ENCODE results near the gene FNDC3B. TPM values are rescaled to one million over a fixed set of nuclear protein-coding genes. Genes with fewer than 3 reads are reported as not detected.

Gene FNDC3B
- total RNA-seq, 2 experiments from 2014 or later, result 10.6 to 12.0 TPM

DNA sequence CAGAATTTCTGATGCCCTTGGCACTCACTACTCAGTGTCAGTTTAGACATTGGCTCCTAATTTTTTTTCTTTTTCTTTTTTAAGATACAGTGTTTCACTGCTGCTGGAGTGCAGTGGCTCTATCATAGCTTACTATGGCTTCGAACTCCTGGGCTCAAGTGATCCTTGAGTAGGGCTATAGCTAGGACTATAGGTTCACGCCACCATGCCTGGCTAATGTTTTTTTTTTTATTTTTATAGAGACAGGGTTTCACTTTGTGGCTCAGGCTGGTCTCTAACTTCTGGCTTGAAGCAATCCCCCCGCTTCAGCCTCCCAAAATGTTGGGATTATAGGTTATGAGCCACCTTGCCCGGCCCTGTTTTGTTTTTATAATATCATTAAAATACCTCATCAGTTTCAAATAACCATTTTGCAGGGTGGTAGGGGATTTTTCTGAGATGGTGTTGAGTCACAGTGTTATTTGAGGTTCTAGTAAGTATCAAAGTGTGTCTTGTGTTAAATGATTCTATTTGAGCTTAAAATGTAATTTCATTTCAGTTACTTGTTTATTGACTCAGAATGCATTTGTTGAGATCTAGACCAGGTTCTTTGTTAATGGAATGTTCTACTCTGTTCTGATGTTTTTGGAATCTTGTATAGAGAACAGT lies 7.0 kb downstream of the FNDC3B start:
- peaks cover 11% of the 10 kb centered on the region for H3K36me3 Mint-ChIP-seq (ENCODE audit: low read depth)
- H3K27me3 Mint-ChIP-seq, result no peaks in the 10 kb centered on the region
- DNase-seq (no peak), ATAC-seq (peak; percentile 82)
- CTCF ChIA-PET, result interaction anchor here (0.7 to 2.5 kb wide), 4 partner anchors 11 to 286 kb away, joined by 3 to 8 read pairs (median 6); no protein-coding TSS in a partner anchor
- TF ChIP-seq, protein P1, sequence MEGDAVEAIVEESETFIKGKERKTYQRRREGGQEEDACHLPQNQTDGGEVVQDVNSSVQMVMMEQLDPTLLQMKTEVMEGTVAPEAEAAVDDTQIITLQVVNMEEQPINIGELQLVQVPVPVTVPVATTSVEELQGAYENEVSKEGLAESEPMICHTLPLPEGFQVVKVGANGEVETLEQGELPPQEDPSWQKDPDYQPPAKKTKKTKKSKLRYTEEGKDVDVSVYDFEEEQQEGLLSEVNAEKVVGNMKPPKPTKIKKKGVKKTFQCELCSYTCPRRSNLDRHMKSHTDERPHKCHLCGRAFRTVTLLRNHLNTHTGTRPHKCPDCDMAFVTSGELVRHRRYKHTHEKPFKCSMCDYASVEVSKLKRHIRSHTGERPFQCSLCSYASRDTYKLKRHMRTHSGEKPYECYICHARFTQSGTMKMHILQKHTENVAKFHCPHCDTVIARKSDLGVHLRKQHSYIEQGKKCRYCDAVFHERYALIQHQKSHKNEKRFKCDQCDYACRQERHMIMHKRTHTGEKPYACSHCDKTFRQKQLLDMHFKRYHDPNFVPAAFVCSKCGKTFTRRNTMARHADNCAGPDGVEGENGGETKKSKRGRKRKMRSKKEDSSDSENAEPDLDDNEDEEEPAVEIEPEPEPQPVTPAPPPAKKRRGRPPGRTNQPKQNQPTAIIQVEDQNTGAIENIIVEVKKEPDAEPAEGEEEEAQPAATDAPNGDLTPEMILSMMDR (IDR thresholded peaks at IDR 0.05), result no peak
- H3K4me1 Mint-ChIP-seq (ENCODE audit: low read depth), result peaks cover 30% of the 10 kb centered on the region
- intact Hi-C loops (cut with micrococcal nuclease), result no loop called here
- H3K9me3 Mint-ChIP-seq, result no peaks in the 10 kb centered on the region
- peak overlapping the region; percentile 34 for H3K27ac Mint-ChIP-seq
- POLR2A ChIA-PET, result no interaction called here
- no peak overlapping the region for H3K4me3 Mint-ChIP-seq

DNA sequence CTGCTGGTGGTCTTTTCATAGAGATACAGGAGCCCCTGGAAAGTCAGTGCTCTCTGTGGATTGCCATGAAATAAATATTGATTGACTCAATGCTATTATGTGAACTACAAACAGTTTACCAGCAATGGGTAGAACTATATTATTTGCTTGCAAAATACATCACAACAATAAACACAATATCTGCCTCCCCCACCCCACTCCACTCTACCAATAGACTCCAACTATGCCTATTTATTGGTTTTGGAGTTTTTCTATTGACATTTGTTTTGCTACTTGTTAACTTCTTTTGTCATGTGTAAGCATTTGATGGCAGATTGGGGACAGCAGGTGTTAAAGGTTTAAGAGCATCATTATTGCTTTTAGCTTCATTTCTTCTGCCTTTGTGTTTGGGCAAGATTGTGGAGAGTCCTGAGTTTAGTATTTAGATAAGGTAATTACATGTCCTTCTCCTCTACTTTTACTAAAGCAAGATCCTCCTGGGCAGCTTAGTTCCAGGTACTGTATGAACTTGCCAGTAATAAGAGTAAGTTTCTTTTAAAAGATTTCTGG lies 8.3 kb downstream of the FNDC3B start:
- CTCF ChIA-PET, result interaction anchor here (1.6 kb wide), 1 partner anchor 294 kb away, joined by 4 read pairs; no protein-coding TSS in a partner anchor
- H3K4me3 Mint-ChIP-seq, result no peak overlapping the region
- intact Hi-C loops (cut with micrococcal nuclease), result no loop called here

GRCh38 chr3:172048599-172048998 lies 9.2 kb downstream of the FNDC3B start:
- POLR2A ChIA-PET, result no interaction called here
- intact Hi-C loops (cut with micrococcal nuclease), result no loop called here
- H3K9me3 Mint-ChIP-seq, result no peaks in the 10 kb centered on the region

More for the DNA sequence above, 8.3 kb downstream of the FNDC3B start:
- Mint-ChIP-seq H3K4me1 (ENCODE audit: low read depth) (peaks cover 22% of the 10 kb centered on the region), H3K36me3 (ENCODE audit: low read depth) (peaks cover 14% of the 10 kb centered on the region), H3K9me3 (no peaks in the 10 kb centered on the region), H3K27ac (no peak overlapping the region), H3K27me3 (no peaks in the 10 kb centered on the region)
- TF ChIP-seq, protein P1 (IDR thresholded peaks at IDR 0.05), result no peak
- ATAC-seq, result no peak
- DNase-seq, result no peak
- POLR2A ChIA-PET, result no interaction called here

DNA sequence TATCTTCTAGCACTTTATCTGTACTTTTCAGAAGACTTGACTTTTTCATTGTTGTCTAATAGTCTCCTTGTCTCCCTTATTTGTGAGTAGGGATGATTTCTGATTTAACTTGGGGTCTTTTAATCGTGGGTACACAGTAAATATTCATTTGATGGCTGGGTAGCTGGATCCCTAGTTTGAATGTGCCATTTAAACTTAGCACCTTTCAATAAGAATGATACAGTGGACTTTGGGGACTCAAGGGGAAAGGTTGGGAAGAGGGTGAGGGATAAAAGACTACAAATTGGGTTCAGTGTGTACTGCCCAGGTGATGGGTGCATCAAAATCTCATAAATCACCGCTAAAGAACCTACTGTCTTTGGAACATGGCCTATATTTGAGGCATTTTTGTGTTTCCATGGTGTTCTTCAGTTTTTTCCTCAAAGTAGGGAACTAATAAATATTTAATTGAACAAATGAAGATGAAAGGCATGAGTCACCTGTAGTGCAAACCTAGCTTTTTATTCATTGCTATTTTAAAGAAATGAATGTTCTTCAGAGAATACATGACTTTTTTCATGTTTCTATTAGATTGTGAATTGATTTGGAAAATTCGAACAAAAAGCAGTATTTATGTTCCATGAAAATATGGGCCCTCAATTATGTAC lies 12.1 kb downstream of the FNDC3B start:
- intact Hi-C loops (cut with micrococcal nuclease), result no loop called here
- ATAC-seq (no peak), DNase-seq (no peak)
- no peaks in the 10 kb centered on the region for H3K9me3 Mint-ChIP-seq
- H3K4me1 Mint-ChIP-seq (ENCODE audit: low read depth), result peaks cover 14% of the 10 kb centered on the region
- peaks cover 17% of the 10 kb centered on the region for H3K36me3 Mint-ChIP-seq (ENCODE audit: low read depth)
- TF ChIP-seq, protein P1 (IDR thresholded peaks at IDR 0.05), result no peak
- ChIA-PET POLR2A (no interaction called here), CTCF (no interaction called here)
- no peaks in the 10 kb centered on the region for H3K27me3 Mint-ChIP-seq
- no peak overlapping the region for H3K4me3 Mint-ChIP-seq
- no peak overlapping the region for H3K27ac Mint-ChIP-seq

More at GRCh38 chr3:172048599-172048998, 9.2 kb downstream of the FNDC3B start:
- H3K27me3 Mint-ChIP-seq, result no peaks in the 10 kb centered on the region
- H3K36me3 Mint-ChIP-seq (ENCODE audit: low read depth), result peaks cover 17% of the 10 kb centered on the region
- CTCF ChIA-PET, result interaction anchor here (1.6 kb wide), 1 partner anchor 293 kb away, joined by 4 read pairs; no protein-coding TSS in a partner anchor
- no peak for ATAC-seq
- no peak overlapping the region for H3K27ac Mint-ChIP-seq
- peaks cover 22% of the 10 kb centered on the region for H3K4me1 Mint-ChIP-seq (ENCODE audit: low read depth)
- DNase-seq, result no peak
- TF ChIP-seq, protein P1 (IDR thresholded peaks at IDR 0.05), result no peak
- no peak overlapping the region for H3K4me3 Mint-ChIP-seq

GRCh38 chr3:172051957-172052354 lies 12.6 kb downstream of the FNDC3B start:
- POLR2A ChIA-PET, result no interaction called here
- intact Hi-C loops (cut with micrococcal nuclease), result no loop called here

More at GRCh38 chr3:172051957-172052354, 12.6 kb downstream of the FNDC3B start:
- TF ChIP-seq, protein P1 (IDR thresholded peaks at IDR 0.05), result no peak
- Mint-ChIP-seq H3K4me1 (ENCODE audit: low read depth) (peaks cover 13% of the 10 kb centered on the region), H3K36me3 (ENCODE audit: low read depth) (peaks cover 17% of the 10 kb centered on the region), H3K4me3 (no peak overlapping the region), H3K27me3 (no peaks in the 10 kb centered on the region), H3K27ac (no peak overlapping the region), H3K9me3 (no peaks in the 10 kb centered on the region)
- CTCF ChIA-PET, result no interaction called here
- ATAC-seq (no peak), DNase-seq (no peak)

Data from activated CD8-positive, alpha-beta T cell treated with anti-CD3 and anti-CD28 coated beads for 36 hours (primary cell).